Measurements from ENCODE around the gene FSD1L. TPM values are rescaled to one million over a fixed set of nuclear protein-coding genes. Genes with fewer than 3 reads are reported as not detected.

FSD1L gene
- total RNA-seq, 1 experiment from 2014 or later = 5.5 TPM

GRCh38 chr9:105507096-105507790, 59.4 kb downstream of the FSD1L start:
- Histone ChIP-seq H3K4me2 (ENCODE audit: insufficient read depth, insufficient read length, low read length) (no peak overlapping the region), H2BK12ac (ENCODE audit: insufficient read length, low read depth, low read length) (no peak overlapping the region), H3K56ac (ENCODE audit: insufficient read length, low read depth, low read length) (no peak overlapping the region), H3K4ac (ENCODE audit: low read depth, low read length) (no peak overlapping the region), H4K20me1 (ENCODE audit: control insufficient read depth, insufficient read depth, insufficient read length) (no peaks in the 10 kb centered on the region), H2BK120ac (ENCODE audit: low read depth, low read length, poor library complexity, severe bottlenecking) (no peak overlapping the region), H4K91ac (ENCODE audit: insufficient read length, low read depth, low read length) (no peak overlapping the region), H3K9me3 (ENCODE audit: control insufficient read depth, low read depth, low read length) (no peaks in the 10 kb centered on the region), H3K27ac (ENCODE audit: insufficient read length, low read depth, low read length) (no peak overlapping the region), H3K79me2 (ENCODE audit: insufficient read depth, low read length) (no peaks in the 10 kb centered on the region), H2BK15ac (ENCODE audit: low read depth, low read length) (no peak overlapping the region), H3K79me1 (ENCODE audit: insufficient read depth, low read depth, low read length, poor library complexity, severe bottlenecking) (no peaks in the 10 kb centered on the region), H4K8ac (replicated peaks; ENCODE audit: insufficient read length, low read depth, low read length) (no peak overlapping the region), H3K4me1 (ENCODE audit: insufficient read depth, low read length) (no peaks in the 10 kb centered on the region), H3T11ph (ENCODE audit: low read length) (no peak overlapping the region), H3K27me3 (ENCODE audit: insufficient read depth, low read length) (no peaks in the 10 kb centered on the region), H3K18ac (ENCODE audit: insufficient read length, low read depth, low read length) (no peak overlapping the region), H2BK5ac (ENCODE audit: insufficient read length, low read length) (no peak overlapping the region), H3K23me2 (ENCODE audit: insufficient read length, low read depth, low read length, poor library complexity, severe bottlenecking) (no peaks in the 10 kb centered on the region), H2AK5ac (ENCODE audit: insufficient read length, low read length) (no peak overlapping the region), H2BK20ac (ENCODE audit: low read depth, low read length, poor library complexity, severe bottlenecking) (no peak overlapping the region), H2AFZ (ENCODE audit: low read length) (no peak overlapping the region), H3K23ac (ENCODE audit: insufficient read length, low read depth, low read length) (no peak overlapping the region), H4K5ac (ENCODE audit: insufficient read length, low read depth, low read length) (no peak overlapping the region), H3K14ac (ENCODE audit: insufficient read depth, low read length) (no peak overlapping the region), H3K9ac (ENCODE audit: extremely low read depth, insufficient read length, low read length) (no peak overlapping the region)
- no peak for TF ChIP-seq CTCF (conservative IDR thresholded peaks at IDR 0.05)
- H3K9me3 Mint-ChIP-seq = no peaks in the 10 kb centered on the region
- H3K36me3 Mint-ChIP-seq (ENCODE audit: insufficient read depth in 1 of 3, low read depth in 3 of 3) = no peaks in the 10 kb centered on the region; a peak in 1 of 7 replicates
- no peak overlapping the region for H3K4me3 Mint-ChIP-seq
- H3K27me3 Mint-ChIP-seq (ENCODE audit: low read depth) = no peaks in the 10 kb centered on the region
- no peak overlapping the region for H3K27ac Mint-ChIP-seq
- H3K4me1 Mint-ChIP-seq = peaks cover 7 to 8% of the 10 kb centered on the region in 2 experiments
- DNase-seq = no peak
- no CpG with 5 or more reads among the region's 4 CpGs for WGBS (ENCODE audit: extremely low coverage, insufficient read length, low lambda C conversion rate)

All from H9 (cell line).